ENCODE results near the gene CLDN24.

GRCh38 chr4:183354219-183354618, 32.0 kb upstream of the CLDN24 start:
- TF ChIP-seq CTCF (IDR thresholded peaks at IDR 0.05; ENCODE audit: low read depth, low read length): no peak
- TF ChIP-seq POLR2A (IDR thresholded peaks at IDR 0.05; ENCODE audit: extremely low read depth, insufficient read length): no peak
